ENCODE measurements around the gene GRM4.

- no peak for TF ChIP-seq TAF1 (conservative IDR thresholded peaks at IDR 0.05)
- no peak for TF ChIP-seq YY1 (IDR thresholded peaks at IDR 0.05)
- TF ChIP-seq CTCF (IDR thresholded peaks at IDR 0.05; ENCODE audit: low read depth, low read length, missing input control) = no peak
- TF ChIP-seq, protein P1, sequence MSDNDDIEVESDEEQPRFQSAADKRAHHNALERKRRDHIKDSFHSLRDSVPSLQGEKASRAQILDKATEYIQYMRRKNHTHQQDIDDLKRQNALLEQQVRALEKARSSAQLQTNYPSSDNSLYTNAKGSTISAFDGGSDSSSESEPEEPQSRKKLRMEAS (IDR thresholded peaks at IDR 0.05) = no peak
- TF ChIP-seq ATF3 (IDR thresholded peaks at IDR 0.05) = no peak
- no peak for TF ChIP-seq FOXA1 (IDR thresholded peaks at IDR 0.05)
- TF ChIP-seq RXRA (IDR thresholded peaks at IDR 0.05) = no peak
- TF ChIP-seq GABPA (IDR thresholded peaks at IDR 0.05 in 1 of 2, conservative IDR thresholded peaks at IDR 0.05 in 1 of 2) = no peak
- no peak for TF ChIP-seq EGR1 (IDR thresholded peaks at IDR 0.05; ENCODE audit: low read depth in 2 of 2)
- no peak for TF ChIP-seq ZBTB33 (IDR thresholded peaks at IDR 0.05)
- TF ChIP-seq HNF4G (IDR thresholded peaks at IDR 0.05) = no peak
- no peak for TF ChIP-seq FOXA2 (IDR thresholded peaks at IDR 0.05)
- no peak for TF ChIP-seq RAD21 (IDR thresholded peaks at IDR 0.05)
Measured at GRCh38 chr6:34102099-34102656, 43.7 kb downstream of the GRM4 start.
